Parathyroid adenoma (tissue), 2 donors: ENCODE measurements around the gene XRCC6.

Source experiments
- H2AFZ ChIP-seq: fragments of 300-600 bp; sonication (generic); one replicate; pipeline ENCODE4 v1.7.0; 2017; ENCODE audit warnings: antibody characterized with exemption, mild to moderate bottlenecking
- H3K27ac ChIP-seq: fragments of 300-600 bp; sonication (generic); one replicate; pipeline ENCODE4 v1.7.0; 2017
- H3K27me3 ChIP-seq: fragments of 300-600 bp; sonication (generic); one replicate; pipeline ENCODE4 v1.7.0; 2017; ENCODE audit warnings: low read length; ENCODE audit not compliant: control insufficient read depth, insufficient read depth
- H3K36me3 ChIP-seq: fragments of 300-600 bp; sonication (generic); one replicate; pipeline ENCODE4 v1.7.0; 2017; ENCODE audit warnings: low read length; ENCODE audit not compliant: control insufficient read depth, insufficient read depth
- H3K4me1 ChIP-seq: fragments of 300-600 bp; sonication (generic); one replicate; pipeline ENCODE4 v1.7.0; 2017; ENCODE audit warnings: control low read depth
- H3K4me2 ChIP-seq: fragments of 300-600 bp; sonication (generic); one replicate; pipeline ENCODE4 v1.7.0; 2017; ENCODE audit warnings: low read length
- H3K4me3 ChIP-seq: fragments of 300-600 bp; sonication (generic); one replicate; pipeline ENCODE4 v1.7.0; 2017; ENCODE audit warnings: low read depth, low read length
- H3K79me2 ChIP-seq: fragments of 300-600 bp; sonication (generic); one replicate; pipeline ENCODE4 v1.7.0; 2017; ENCODE audit warnings: control low read depth
- H3K9ac ChIP-seq: fragments of 300-600 bp; sonication (generic); one replicate; pipeline ENCODE4 v1.7.0; 2017; ENCODE audit warnings: mild to moderate bottlenecking
- H3K9me3 ChIP-seq: fragments of 300-600 bp; sonication (generic); one replicate; pipeline ENCODE4 v1.7.0; 2017; ENCODE audit warnings: low read length; ENCODE audit not compliant: control insufficient read depth
- TF ChIP-seq, protein P1 (sequence below): fragments of 300-600 bp; sonication (generic); IDR thresholded peaks from one replicate; pipeline ENCODE4 v1.7.0; 2017; ENCODE audit warnings: antibody characterized with exemption, mild to moderate bottlenecking
- donor health status: primary hyperparathyroidism.

The XRCC6 gene

DNA sequence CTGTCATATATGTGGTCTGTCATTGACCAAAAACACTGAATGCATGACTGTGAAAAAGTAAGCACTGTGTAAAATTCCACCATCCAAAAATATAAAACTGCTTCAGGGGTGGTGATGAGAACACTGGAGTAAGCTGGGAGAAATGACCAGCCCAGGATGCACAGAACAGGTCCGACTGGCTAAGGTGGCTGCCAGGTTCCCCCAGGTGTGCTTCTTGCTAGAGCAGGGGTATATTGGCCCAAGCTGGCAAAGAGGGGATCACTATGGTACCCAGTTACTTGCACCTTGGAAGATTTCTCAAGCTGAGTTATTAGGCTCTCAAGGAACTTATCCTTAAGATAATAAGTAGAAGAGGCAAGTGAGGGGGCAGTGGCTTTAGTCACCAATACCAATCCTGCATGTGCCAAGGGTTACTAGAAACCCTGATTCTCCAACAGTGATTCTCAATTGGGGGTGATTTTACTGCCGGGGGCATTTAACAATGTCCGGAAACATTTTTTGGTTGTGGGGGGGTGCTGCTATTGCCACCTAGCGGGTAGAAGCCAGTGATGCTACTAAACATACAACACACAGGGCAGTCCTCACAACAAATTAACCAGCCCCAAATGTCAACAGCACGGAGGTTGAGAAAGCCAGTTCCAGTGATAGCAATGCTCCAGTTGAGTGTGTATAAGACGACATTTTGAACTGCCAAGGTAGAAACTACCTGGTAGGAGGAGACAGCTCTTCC, 51.9 kb downstream of the XRCC6 start:
- Histone ChIP-seq H3K9ac (no peak overlapping the region), H3K36me3 (no peaks in the 10 kb centered on the region), H3K4me3 (no peak overlapping the region), H3K4me2 (no peak overlapping the region), H3K9me3 (no peaks in the 10 kb centered on the region), H2AFZ (no peak overlapping the region), H3K27me3 (no peaks in the 10 kb centered on the region), H3K27ac (no peak overlapping the region), H3K79me2 (no peaks in the 10 kb centered on the region), H3K4me1 (no peaks in the 10 kb centered on the region)
- TF ChIP-seq, protein P1, sequence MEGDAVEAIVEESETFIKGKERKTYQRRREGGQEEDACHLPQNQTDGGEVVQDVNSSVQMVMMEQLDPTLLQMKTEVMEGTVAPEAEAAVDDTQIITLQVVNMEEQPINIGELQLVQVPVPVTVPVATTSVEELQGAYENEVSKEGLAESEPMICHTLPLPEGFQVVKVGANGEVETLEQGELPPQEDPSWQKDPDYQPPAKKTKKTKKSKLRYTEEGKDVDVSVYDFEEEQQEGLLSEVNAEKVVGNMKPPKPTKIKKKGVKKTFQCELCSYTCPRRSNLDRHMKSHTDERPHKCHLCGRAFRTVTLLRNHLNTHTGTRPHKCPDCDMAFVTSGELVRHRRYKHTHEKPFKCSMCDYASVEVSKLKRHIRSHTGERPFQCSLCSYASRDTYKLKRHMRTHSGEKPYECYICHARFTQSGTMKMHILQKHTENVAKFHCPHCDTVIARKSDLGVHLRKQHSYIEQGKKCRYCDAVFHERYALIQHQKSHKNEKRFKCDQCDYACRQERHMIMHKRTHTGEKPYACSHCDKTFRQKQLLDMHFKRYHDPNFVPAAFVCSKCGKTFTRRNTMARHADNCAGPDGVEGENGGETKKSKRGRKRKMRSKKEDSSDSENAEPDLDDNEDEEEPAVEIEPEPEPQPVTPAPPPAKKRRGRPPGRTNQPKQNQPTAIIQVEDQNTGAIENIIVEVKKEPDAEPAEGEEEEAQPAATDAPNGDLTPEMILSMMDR = peak; percentile 19

DNA sequence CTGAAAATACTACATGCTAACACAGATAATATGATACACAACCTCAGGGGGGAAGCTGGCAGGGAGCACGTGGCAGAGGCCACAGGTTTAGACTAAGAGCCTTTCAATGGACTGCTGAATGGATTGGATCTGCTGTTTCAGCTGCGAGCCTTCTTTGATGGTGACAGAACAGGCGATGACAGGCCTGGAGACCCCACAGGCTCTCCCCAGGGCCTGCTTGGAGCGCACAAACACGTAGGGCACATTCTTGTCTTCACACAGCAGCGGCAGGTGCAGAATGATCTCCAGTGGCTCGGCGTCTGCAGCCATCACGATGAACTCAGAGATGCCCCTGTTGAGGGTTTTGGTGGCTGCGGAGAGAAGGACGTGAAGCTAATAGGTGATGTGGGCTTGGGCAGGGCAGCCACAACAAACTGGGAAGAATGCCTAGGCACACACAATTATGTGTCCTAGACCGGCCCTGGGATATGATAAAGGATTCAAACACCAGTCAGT, 53.8 kb downstream of the XRCC6 start:
- H3K79me2 ChIP-seq = no peaks in the 10 kb centered on the region
- H3K27me3 ChIP-seq = no peaks in the 10 kb centered on the region
- TF ChIP-seq, protein P1 = no peak
- H3K9ac ChIP-seq = no peak overlapping the region
- H2AFZ ChIP-seq = no peak overlapping the region
- no peak overlapping the region for H3K4me3 ChIP-seq
- no peaks in the 10 kb centered on the region for H3K9me3 ChIP-seq
- H3K36me3 ChIP-seq = no peaks in the 10 kb centered on the region
- no peak overlapping the region for H3K27ac ChIP-seq
- H3K4me1 ChIP-seq = no peaks in the 10 kb centered on the region
- no peak overlapping the region for H3K4me2 ChIP-seq

DNA sequence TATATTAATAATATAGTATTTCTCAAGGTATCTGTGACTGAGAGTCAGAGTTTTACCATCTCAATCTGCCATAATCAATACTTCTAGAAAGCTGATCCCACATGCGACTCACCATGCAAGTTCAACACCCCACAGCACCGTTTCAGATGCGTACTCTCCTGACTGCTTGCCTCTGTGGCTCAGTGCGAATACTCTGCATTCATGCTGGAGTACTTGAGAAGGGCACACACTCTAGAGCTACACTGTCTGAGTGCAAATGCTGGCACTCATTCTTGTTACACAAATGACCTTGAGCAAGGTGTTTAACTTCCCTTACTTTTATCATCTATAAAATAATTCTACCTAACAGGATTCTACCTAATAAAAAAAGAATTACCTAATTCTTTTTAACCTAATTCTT, 55.0 kb downstream of the XRCC6 start:
- H3K9ac ChIP-seq = no peak overlapping the region
- no peak overlapping the region for H3K27ac ChIP-seq
- no peaks in the 10 kb centered on the region for H3K79me2 ChIP-seq
- no peak overlapping the region for H3K4me3 ChIP-seq
- H3K4me2 ChIP-seq = no peak overlapping the region
- no peaks in the 10 kb centered on the region for H3K4me1 ChIP-seq
- TF ChIP-seq, protein P1 = no peak
- no peaks in the 10 kb centered on the region for H3K27me3 ChIP-seq
- H3K36me3 ChIP-seq = no peaks in the 10 kb centered on the region
- H2AFZ ChIP-seq = no peak overlapping the region
- H3K9me3 ChIP-seq = no peaks in the 10 kb centered on the region

DNA sequence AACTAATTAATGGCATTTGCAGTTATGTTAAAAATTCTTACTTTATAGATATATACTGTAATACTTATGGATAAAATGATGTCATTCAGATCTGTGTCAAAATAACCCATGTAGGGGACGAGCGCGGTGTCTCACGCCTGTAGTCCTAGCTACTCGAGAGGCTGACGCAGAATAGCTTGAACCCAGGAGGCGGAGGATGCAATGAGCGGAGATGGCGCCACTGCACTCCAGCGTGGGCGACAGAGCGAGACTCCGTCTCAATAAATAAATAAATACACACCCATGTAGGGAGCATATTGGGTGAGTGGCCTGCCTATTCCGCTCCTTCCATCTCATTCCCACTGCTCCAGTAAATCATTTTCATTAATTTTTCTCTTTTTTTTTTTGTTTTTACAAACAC, 60.5 kb downstream of the XRCC6 start:
- Histone ChIP-seq H3K4me3 (peak overlapping the region; percentile 66), H3K4me2 (peak overlapping the region; percentile 69), H3K9ac (no peak overlapping the region), H3K4me1 (no peaks in the 10 kb centered on the region), H2AFZ (peak overlapping the region; percentile 50), H3K79me2 (peaks cover 2% of the 10 kb centered on the region), H3K36me3 (no peaks in the 10 kb centered on the region), H3K9me3 (no peaks in the 10 kb centered on the region), H3K27me3 (no peaks in the 10 kb centered on the region), H3K27ac (no peak overlapping the region)
- TF ChIP-seq, protein P1 = no peak
